HG03460 (cell line): ENCODE measurements around the gene CHD8.

ENCODE experiments used
- ATAC-seq: cut with Tn5 transposase; IDR thresholded peaks from one replicate; pipeline ENCODE4 v1.9.1; 2021; ENCODE audit not compliant: unreplicated experiment

Gene CHD8

GRCh38 chr14:21440859-21441258 lies 15.1 kb downstream of the CHD8 start:
- no peak for ATAC-seq

- peak; percentile 99 for ATAC-seq
Observed at GRCh38 chr14:21437063-21437901, 18.6 kb downstream of the CHD8 start.

DNA sequence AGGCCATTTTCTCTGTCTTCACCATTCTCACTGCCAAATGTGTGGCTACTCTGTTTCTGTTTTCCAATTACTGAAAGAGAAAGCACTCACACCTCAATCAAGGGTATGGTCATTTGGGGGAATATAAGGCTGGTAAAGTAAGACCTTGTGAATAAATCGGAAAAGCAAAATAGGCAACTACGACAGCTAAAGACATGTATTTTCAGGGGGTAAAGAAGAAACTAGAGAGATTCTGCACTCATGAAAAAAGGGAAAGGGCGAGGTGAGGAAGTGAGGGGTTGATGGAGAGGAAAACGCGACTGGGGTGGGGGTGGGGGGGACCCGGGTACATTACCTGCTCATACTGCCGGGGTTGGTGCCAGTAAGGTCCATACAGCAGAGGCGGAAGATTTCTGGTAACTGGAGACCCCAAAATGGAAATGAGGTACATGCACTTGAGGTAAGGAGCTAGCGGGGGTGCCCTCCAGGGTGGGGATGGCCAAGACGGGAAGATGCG lies 19.3 kb downstream of the CHD8 start:
- no peak for ATAC-seq

DNA sequence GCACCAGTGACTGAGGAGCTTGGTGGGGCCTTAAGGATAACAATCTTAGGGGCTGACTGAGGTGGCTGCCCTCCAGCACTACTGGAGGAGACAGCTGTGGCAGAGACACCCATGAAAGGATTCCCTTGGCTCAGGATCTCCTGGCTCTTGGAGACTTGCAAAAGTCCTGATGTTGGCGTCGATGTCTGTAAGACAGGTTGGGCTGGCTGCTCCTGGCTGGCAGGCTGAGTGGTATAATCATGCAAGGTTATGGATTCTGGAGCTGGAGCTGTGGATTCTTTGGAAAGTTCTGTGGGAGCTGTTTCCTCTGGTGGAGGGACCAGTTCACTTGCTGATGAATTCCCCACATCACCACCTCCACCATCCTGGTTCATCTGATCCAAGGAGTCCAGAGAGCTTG lies 24.8 kb downstream of the CHD8 start:
- no peak for ATAC-seq

- no peak for ATAC-seq
Observed at GRCh38 chr14:21428930-21429329, 27.0 kb downstream of the CHD8 start.

DNA sequence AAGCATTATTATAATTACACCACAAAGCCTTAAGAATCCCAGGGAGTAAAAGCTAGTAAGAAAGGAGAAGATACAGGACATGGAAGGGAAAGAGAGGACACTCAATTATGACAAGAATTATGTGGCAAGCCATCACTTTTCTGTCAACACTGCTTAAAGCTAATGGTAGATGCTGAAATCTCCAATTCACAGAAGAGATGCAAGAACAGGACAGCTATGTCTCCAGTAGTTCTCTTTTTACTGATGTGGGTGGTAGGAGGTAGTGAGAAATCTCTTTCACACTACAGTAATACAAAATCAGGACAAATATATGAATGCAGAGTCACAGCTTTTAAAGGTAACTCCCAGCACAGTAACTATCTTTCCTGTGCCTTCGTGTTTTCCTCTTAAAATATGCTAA lies 29.2 kb downstream of the CHD8 start:
- ATAC-seq, result no peak

- ATAC-seq, result no peak
Observed at GRCh38 chr14:21419528-21419927, 36.4 kb downstream of the CHD8 start.

DNA sequence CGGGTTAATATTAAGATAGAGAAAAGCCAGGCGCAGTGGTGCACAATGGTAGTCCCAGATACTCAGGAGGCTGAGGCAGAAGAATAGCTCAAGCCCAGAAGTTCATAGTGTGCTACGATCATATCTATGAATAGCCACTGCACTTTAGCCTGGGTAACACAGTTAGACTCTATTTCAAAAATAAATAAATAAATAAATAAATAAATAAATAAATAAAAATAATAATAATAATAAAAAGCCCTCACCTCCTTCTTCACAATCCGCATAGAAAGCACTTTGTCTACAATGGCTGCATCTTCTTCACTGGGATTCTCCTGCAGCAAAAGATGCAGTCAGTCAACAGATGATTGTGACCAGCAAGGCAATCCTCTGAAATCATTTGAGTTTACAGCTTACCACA lies 40.6 kb downstream of the CHD8 start:
- ATAC-seq, result no peak

GRCh38 chr14:21414137-21414631 lies 41.7 kb downstream of the CHD8 start:
- no peak for ATAC-seq

- no peak for ATAC-seq
Observed at GRCh38 chr14:21408147-21408546, 47.8 kb downstream of the CHD8 start.

DNA sequence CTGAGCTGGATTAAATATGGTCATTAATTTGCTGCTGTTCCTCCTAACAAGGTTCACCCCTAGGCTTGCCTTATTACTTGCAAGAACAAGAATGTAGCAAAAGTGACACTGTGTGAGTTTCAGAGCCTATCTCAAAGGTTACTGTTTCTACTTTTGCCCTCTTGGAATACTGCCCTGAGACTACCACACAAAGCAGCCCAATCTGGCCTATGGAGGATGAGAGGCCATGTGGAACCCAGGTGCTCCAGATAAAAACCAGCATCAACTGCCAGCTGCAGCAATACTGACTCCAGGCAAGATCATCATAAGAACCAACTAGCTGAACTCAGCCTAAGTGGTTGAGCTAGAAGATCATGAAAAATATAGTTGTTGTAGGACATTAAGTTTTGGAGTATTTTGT lies 49.7 kb downstream of the CHD8 start:
- ATAC-seq, result no peak

DNA sequence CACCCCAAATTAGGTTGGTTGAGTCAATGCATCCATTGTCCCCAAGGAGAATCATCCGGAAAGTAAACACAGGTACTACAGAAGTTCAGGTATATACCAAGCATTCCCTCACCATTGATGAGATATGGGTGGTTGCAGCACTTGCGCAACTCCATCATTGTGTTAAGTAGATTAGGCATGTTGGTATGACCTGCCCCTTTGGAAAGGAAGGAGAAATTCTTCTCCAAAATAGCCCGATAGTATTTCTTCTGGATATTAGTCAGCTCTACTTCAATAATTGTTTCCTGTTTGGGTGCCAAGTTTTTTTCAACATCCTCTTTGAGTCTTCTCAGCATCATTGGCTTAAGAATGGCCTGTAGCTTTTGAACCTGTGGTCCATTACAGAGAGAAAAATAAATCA lies 50.8 kb downstream of the CHD8 start:
- ATAC-seq, result no peak

DNA sequence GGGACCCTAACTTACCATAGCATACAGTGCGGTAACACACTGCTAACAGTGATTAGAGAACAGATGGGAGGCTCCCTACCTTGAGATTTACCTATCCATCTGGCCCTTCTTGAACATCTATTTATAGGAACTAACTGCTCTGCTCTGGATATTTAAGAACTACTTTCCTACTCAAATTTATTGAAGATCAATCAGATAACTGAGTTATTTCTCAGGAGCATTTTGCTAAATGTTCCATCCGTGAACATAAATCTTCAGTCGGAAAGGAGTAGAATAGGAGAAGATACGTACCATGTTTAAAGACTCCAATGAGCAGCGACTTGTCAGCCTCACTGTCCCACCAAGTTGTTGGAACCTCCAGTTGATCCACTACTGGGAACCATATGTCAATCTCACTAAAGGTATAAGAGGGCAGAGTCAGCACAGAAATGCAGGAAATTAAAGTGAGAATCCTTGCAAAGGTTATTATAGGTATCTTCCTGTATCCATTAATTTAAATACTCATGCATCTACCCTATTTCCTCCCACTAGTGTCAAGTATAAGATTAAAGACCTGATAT lies 56.5 kb downstream of the CHD8 start:
- no peak for ATAC-seq

GRCh38 chr14:21398901-21399300 lies 57.0 kb downstream of the CHD8 start:
- ATAC-seq, result no peak

GRCh38 chr14:21395450-21395849 lies 60.5 kb downstream of the CHD8 start:
- no peak for ATAC-seq

DNA sequence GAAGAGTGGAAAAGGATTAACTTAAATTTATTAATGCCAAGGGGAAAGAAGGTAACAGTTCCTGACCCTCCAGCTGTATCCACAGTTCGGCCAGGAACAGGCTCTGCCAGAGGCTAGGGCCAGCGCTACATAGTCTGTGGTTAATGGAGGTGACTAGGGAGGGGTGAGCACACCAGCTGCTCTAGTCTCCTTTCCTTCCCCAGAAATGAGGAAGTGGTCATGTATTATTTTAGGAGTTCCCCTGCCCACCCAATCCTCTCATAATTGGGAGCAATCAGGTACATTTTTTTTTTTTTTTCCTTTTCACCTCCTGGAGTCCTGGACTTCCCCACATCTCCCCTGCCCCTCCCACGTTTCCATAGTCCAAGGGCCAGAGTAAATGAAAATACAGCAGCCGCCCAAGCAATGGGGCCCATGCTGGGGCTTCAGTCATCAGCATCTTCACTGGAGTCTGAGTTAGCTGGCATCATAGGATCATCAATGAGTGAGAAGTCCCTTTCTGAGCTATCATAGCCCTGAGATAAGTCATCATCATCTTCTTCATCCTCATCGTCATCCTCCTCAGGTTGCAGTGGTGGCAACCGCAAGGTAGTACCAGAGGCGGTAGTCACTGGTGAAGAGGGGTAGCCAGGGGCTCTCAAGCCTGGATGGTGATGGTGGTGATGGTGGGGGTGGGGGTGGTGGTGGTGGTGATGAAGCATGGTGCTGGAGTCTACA lies 70.6 kb downstream of the CHD8 start:
- no peak for ATAC-seq

GRCh38 chr14:21384494-21384851 lies 71.5 kb downstream of the CHD8 start:
- ATAC-seq, result peak; percentile 14

GRCh38 chr14:21383848-21384493 lies 72.0 kb downstream of the CHD8 start, which contains the start of gene SUPT16H:
Gene SUPT16H, minus strand, starts transcription at chr14:21384019. Its CDS starts 92 bp downstream, at chr14:21383927.
- peak; percentile 89 for ATAC-seq

DNA sequence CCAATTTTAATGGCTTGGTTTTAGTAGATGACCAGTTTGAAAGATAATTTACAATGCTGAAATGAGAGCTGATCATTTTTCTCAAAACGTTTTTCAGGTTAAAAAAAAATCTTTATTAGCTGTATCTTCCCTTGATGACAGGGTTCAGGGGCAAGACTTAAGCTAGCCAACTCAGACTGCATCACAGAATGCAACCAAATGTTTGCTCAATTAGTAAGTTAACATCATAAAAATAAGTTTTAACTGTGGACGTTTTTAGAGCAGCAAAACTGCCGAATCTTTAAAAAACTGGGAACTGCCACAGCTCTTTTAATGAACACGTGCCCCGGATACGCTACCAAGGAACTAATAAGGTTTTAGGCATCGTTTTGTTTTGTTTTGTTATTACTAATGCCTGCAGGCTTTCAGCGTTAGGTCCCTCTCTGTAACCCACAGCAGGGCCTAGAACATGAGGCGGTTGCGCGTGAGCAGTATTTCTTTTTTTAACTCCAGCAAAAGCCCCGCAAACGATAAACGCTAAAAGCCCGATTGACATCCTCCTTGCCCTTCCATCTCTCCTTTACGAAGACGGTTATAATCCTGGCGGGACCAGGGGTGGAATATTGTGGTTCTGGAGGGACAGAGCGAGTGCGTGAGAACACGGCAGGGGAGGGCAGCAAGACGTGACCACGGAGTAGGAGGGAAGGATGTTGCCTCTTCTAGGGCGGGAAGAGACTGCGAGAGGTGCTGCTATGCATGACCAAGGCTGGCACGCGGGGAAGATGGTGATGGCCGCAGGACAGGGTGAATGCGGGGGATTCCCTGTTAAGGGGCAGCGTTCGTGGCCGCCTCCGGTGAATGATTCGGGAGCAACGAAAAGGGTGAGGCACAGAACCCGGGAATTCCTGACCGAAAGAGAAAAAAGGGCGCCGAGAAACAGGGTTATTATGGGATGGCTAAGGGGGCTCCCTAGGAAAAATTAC lies 72.8 kb downstream of the CHD8 start:
- peak; percentile 40 for ATAC-seq

DNA sequence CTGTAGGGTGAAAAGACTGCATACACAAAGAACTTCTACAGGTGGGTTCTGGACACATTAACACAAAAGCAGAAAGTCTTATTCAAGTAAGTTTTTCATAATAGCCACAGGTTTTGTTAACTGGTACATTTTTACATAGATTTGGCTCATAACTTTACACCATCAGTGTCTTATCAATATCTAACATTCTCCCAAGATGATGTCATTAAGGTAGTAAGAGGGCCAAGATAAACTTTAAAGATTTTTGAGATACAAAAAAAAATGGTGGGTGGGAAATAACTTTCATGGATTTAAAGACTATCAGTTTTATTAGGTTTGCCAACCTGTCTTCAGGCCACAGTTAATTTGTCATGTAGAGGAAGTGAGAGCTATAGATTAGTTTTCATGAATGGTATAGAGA lies 73.8 kb downstream of the CHD8 start:
- ATAC-seq, result no peak
